GM18951 (cell line): Measurements from ENCODE around the gene KIF5C.

Source experiments
- POLR2A ChIP-seq: IDR thresholded peaks from 4 replicates; pipeline ENCODE4 v1.6.1; 2011; ENCODE audit warnings: mild to moderate bottlenecking; ENCODE audit not compliant: insufficient read length, insufficient read depth; ENCODE audit errors: extremely low read depth
- in situ Hi-C: fragments of 300-500 bp; cut with MboI; formaldehyde crosslinking; loops from one replicate; pipeline ENCODE4 v1.12.0; 2022; ENCODE audit warnings: low sequenced_read_pairs, mixed read lengths, inconsistent platforms; ENCODE audit not compliant: unreplicated experiment

The KIF5C gene

DNA sequence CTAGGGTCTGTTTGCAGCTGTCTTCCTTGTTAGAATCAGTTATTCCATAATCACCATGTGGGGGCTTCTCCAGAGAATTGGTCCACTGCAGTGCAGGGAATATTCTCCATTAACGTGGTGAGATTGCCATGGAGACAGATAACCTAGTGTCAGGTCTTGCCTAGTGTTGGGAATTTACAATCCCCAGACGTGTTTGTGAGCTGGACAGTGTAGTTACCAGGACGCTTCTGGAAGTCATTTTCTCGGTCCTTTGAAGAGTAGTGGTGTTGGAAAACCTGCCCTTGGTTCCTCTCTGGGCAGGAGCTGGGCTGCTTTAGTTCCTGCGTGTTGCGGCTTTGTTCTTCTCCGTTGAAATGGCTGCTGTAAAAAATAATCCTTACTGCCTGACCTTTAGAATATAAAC, 94.6 kb downstream of the KIF5C start:
- TF ChIP-seq POLR2A: no peak
- in situ Hi-C loops: no loop called here

DNA sequence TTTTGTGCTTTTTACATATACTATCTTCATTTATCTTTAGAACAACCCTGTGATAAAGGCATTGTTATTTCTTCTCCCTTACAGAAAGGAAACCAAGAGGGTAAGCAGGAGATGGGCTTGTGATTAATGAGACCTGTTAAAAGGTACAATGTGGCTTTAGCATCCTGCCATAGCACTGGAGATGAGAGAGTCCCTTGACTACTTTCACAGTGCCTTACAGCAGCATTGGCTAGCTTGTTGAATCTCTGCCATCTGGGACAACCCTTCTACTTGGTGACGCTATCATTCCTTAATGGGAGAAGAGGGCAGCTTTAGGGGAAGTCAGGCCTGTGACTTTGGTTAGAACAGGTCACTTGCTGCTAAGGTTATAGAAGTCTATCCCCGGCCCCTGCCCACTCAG, 95.4 kb downstream of the KIF5C start:
- TF ChIP-seq POLR2A: no peak
- in situ Hi-C loops: no loop called here

GRCh38 chr2:148971547-148971946, 96.5 kb downstream of the KIF5C start:
- TF ChIP-seq POLR2A: no peak
- in situ Hi-C loops: no loop called here

DNA sequence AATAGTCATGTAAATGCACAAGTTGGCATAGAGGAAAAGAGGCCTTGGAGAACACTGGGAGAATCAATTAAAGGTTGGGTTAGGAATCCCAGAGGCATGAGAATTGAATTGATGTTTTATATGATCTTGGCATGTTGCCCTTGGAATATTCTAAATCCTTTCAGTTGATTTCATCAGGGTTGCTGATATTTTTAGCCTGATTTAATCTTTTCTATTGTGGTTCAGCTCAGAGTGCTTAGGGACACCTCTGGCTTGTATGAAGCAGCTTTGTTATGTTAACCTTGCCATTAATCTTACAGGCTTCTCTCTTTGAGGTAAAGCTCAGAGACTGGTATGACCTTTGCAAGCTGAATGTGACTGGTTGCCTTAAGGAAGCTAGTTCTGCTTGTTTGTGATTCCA, 99.1 kb downstream of the KIF5C start:
- in situ Hi-C loops: no loop called here
- TF ChIP-seq POLR2A: no peak

DNA sequence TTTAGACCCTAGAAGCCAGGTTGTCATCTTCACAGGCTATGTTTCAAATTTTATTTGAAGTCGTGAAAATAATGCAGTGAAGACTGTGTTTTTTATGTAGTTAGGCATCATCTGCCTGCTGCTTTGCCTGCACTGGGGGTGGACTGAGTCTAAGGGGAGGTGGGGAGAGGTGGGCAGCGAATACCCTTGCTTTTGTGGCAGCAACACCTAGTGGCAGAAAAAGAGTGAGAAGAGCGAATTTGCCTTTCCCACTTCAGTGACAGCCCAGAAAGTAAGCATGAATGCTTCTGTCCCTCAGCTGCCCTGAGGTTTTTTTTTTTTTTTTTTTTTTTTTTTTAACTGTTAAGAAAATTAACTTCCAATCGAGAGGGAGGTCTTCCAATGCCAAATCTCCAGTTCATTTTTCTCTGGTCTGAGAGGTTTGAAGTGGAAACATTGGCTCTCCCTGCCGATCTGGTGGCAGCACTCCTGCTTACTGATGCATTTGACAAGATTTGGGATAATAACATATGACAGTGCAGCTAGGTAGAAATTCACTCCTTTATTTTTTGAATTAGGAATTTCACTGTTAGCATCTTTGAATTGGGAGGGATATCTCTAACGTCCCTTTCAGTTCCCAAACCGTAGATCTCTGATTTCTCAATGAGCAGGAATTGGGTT, 103.1 kb downstream of the KIF5C start:
- no peak for TF ChIP-seq POLR2A
- in situ Hi-C loops: loop anchor here (25.0 kb wide), 1 partner anchor 991 kb away; no protein-coding TSS in a partner anchor

GRCh38 chr2:148978706-148979105, 103.7 kb downstream of the KIF5C start:
- TF ChIP-seq POLR2A: no peak
- in situ Hi-C loops: loop anchor here (25.0 kb wide), 1 partner anchor 991 kb away; no protein-coding TSS in a partner anchor

DNA sequence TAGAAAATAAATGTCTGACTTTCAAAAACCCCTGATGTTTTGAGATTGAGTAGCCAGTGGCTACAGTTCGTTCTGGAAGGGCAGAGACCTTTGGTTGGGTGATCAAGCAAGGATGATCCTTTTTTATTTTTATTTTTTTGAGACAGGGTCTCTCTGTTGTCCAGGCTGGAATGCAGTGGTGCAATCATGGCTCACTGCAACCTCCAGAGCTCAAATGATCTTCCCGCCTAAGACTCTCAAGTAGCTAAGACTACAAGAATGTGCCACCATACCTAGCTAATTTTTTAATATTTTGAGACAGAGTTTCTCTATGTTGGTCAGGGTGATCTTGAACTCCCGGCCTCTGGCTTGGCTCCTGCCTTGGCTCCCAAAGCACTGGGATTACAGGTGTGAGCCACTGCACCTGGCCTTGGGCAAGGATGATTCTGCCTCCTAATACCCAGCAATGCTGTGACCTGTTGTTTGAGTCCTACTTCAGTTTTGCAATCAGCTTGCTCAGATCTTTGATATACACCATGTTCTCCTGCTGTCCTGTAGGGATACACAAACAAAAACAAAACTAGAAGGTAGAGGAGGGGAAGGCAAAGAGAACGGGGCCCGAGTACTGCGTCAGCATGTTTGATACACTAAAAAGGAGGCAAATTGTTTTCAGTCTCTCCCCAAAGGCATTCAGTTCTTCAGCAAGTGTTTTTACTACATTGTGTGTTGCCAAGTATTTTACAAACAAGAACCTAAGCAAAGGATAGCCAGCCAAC, 104.3 kb downstream of the KIF5C start:
- in situ Hi-C loops: loop anchor here (25.0 kb wide), 1 partner anchor 992 kb away; no protein-coding TSS in a partner anchor
- no peak for TF ChIP-seq POLR2A

GRCh38 chr2:148979919-148980277, 104.9 kb downstream of the KIF5C start:
- no peak for TF ChIP-seq POLR2A
- in situ Hi-C loops: loop anchor here (25.0 kb wide), 1 partner anchor 993 kb away; no protein-coding TSS in a partner anchor

GRCh38 chr2:148980496-148980895, 105.5 kb downstream of the KIF5C start:
- in situ Hi-C loops: loop anchor here (25.0 kb wide), 1 partner anchor 993 kb away; no protein-coding TSS in a partner anchor

DNA sequence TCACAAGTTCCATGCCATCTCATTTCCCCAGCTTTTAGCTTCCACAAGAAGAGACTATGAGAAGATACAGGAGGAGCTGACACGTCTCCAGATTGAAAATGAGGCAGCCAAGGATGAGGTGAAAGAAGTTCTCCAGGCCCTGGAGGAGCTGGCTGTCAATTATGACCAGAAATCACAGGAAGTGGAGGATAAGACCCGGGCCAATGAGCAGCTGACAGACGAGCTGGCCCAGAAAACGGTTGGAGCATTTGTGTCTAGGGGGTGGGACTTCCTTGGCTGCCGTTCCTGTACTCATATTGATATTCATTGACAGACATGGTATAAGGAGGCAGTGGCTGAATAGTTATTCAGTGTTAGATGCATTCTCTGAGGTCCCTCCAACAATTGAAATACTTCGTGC, 106.3 kb downstream of the KIF5C start:
- TF ChIP-seq POLR2A: no peak
- in situ Hi-C loops: loop anchor here (25.0 kb wide), 1 partner anchor 994 kb away; no protein-coding TSS in a partner anchor

GRCh38 chr2:148981781-148982180, 106.8 kb downstream of the KIF5C start:
- no peak for TF ChIP-seq POLR2A
- in situ Hi-C loops: loop anchor here (25.0 kb wide), 1 partner anchor 994 kb away; no protein-coding TSS in a partner anchor

DNA sequence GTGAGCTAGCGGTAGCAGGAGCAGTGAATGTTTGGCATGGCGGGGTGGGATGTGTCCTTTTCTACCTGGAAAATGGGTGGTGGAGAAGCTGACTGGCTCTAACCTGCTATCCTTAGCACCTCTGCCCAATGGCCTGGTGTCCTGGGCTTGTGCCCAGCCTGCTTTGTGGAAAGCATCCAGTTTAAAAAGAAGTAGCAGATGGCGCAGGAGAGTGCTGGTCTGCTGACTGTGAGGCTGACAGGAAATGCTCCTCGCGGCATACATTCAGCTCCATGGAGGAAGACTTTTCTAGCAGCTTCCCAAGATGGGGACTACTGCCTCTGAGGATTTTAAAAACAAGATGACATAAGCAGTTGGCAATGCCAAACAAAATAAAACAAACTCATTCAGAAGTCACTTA, 107.3 kb downstream of the KIF5C start:
- in situ Hi-C loops: loop anchor here (25.0 kb wide), 1 partner anchor 995 kb away; no protein-coding TSS in a partner anchor
- no peak for TF ChIP-seq POLR2A

DNA sequence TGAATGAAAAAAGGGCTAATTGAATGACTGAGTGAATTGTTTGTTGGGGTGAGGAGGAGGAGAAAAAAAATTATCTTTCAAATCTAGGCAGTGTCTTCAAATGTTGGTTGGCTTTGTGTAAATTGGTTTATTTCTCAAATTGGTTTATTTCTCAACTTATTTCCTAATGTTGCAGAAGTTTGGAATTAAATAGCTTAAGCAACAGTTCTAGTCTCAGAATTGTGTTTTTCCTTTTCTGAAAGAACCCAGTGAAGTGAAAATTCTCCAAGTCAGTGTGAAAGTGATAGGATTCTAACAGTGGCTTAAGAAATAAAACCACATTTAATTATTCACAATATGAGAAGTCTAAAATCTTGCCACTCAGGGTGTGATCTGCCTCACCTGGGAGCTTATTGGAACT, 108.9 kb downstream of the KIF5C start:
- in situ Hi-C loops: loop anchor here (25.0 kb wide), 1 partner anchor 997 kb away; no protein-coding TSS in a partner anchor
- TF ChIP-seq POLR2A: no peak

DNA sequence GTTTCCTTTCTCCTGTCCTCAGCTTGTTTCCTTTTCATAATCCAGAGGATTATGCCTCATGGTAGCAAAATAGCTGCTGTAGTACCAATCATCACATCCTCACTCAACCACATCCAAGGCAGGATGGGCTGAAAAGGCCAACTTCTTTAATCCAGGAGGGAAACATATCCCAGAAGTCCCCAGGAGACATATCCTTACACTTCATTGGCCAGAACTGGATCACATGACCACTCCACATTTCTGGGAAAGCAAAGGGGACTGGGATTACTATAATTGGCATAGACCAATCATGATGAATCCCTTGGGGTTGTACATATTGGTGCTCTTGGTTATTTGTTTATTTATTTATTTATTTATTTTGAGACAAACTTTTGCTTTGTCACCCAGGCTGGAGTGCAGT, 109.4 kb downstream of the KIF5C start:
- no peak for TF ChIP-seq POLR2A
- in situ Hi-C loops: loop anchor here (25.0 kb wide), 1 partner anchor 997 kb away; no protein-coding TSS in a partner anchor
